ENCODE results near the gene SCN8A. TPM values are rescaled to one million over a fixed set of nuclear protein-coding genes. Genes with fewer than 3 reads are reported as not detected.

The SCN8A gene
- total RNA-seq, 3 donors from 2014 or later (not counting 1 experiment from before 2014, with no cell fraction given), result 0.42 to 0.66 (median 0.65) TPM

GRCh38 chr12:51766067-51766676, 175.1 kb downstream of the SCN8A start:
- WGBS (ENCODE audit: insufficient coverage), result 63% methylated on average over 6 of the region's 6 CpGs
- Mint-ChIP-seq H3K9me3 (no peaks in the 10 kb centered on the region), H3K27ac (no peak overlapping the region), H3K36me3 (no peaks in the 10 kb centered on the region), H3K4me1 (no peaks in the 10 kb centered on the region), H3K4me3 (no peak overlapping the region), H3K27me3 (ENCODE audit: low read depth in 2 of 2) (peaks cover 3 to 4% of the 10 kb centered on the region in 2 donors)
- Histone ChIP-seq H3K4me3 (ENCODE audit: low read length) (no peak overlapping the region), H3K9me3 (ENCODE audit: control insufficient read depth, insufficient read depth, low read length) (no peaks in the 10 kb centered on the region), H3K4me1 (ENCODE audit: control insufficient read depth, insufficient read depth, low read length) (no peaks in the 10 kb centered on the region), H3K27ac (ENCODE audit: low read length) (no peak overlapping the region), H3K27me3 (ENCODE audit: control insufficient read depth, insufficient read depth, low read length) (no peaks in the 10 kb centered on the region), H3K36me3 (ENCODE audit: control insufficient read depth, insufficient read depth, low read length) (no peaks in the 10 kb centered on the region)
- no peak for ATAC-seq
- intact Hi-C loops (cut with micrococcal nuclease), result no loop called here
- no peak for TF ChIP-seq CTCF (IDR thresholded peaks at IDR 0.05)
- no peak for DNase-seq

- no peak overlapping the region for H3K4me3 ChIP-seq (ENCODE audit: low read length)
- Mint-ChIP-seq H3K36me3 (no peaks in the 10 kb centered on the region), H3K4me3 (no peak overlapping the region), H3K27ac (no peak overlapping the region), H3K9me3 (no peaks in the 10 kb centered on the region), H3K4me1 (no peaks in the 10 kb centered on the region), H3K27me3 (ENCODE audit: low read depth in 2 of 2) (peaks cover 3 to 8% of the 10 kb centered on the region in 2 donors)
- TF ChIP-seq CTCF (IDR thresholded peaks at IDR 0.05), result no peak
- H3K9me3 ChIP-seq (ENCODE audit: control insufficient read depth, insufficient read depth, low read length), result no peaks in the 10 kb centered on the region
- intact Hi-C loops (cut with micrococcal nuclease), result no loop called here
- no peaks in the 10 kb centered on the region for H3K4me1 ChIP-seq (ENCODE audit: control insufficient read depth, insufficient read depth, low read length)
- WGBS (ENCODE audit: insufficient coverage), result 96% methylated on average over 1 of the region's 1 CpG
- DNase-seq (no peak), ATAC-seq (no peak)
- no peaks in the 10 kb centered on the region for H3K27me3 ChIP-seq (ENCODE audit: control insufficient read depth, insufficient read depth, low read length)
- H3K36me3 ChIP-seq (ENCODE audit: control insufficient read depth, insufficient read depth, low read length), result no peaks in the 10 kb centered on the region
- H3K27ac ChIP-seq (ENCODE audit: low read length), result no peak overlapping the region
Measured at GRCh38 chr12:51771008-51771407, 180.0 kb downstream of the SCN8A start.

GRCh38 chr12:51773145-51773869, 182.3 kb downstream of the SCN8A start:
- H3K9me3 Mint-ChIP-seq, result no peaks in the 10 kb centered on the region
- H3K27me3 ChIP-seq (ENCODE audit: control insufficient read depth, insufficient read depth, low read length), result no peaks in the 10 kb centered on the region
- intact Hi-C loops (cut with micrococcal nuclease), result no loop called here
- no peak overlapping the region for H3K4me3 Mint-ChIP-seq
- H3K4me1 ChIP-seq (ENCODE audit: control insufficient read depth, insufficient read depth, low read length), result no peaks in the 10 kb centered on the region
- peaks cover 0 to 13% of the 10 kb centered on the region in 2 donors for H3K27me3 Mint-ChIP-seq (ENCODE audit: low read depth in 2 of 2)
- 90% methylated on average over 2 of the region's 2 CpGs for WGBS (ENCODE audit: insufficient coverage)
- H3K27ac ChIP-seq (ENCODE audit: low read length), result no peak overlapping the region
- H3K27ac Mint-ChIP-seq, result no peak overlapping the region
- no peaks in the 10 kb centered on the region for H3K36me3 Mint-ChIP-seq
- ATAC-seq (no peak), DNase-seq (no peak)
- no peak overlapping the region for H3K4me3 ChIP-seq (ENCODE audit: low read length)
- TF ChIP-seq CTCF (IDR thresholded peaks at IDR 0.05), result no peak
- H3K9me3 ChIP-seq (ENCODE audit: control insufficient read depth, insufficient read depth, low read length), result no peaks in the 10 kb centered on the region
- H3K4me1 Mint-ChIP-seq, result no peaks in the 10 kb centered on the region
- H3K36me3 ChIP-seq (ENCODE audit: control insufficient read depth, insufficient read depth, low read length), result no peaks in the 10 kb centered on the region
